ENCODE measurements around the gene CHURC1. TPM values are rescaled to one million over a fixed set of nuclear protein-coding genes. Genes with fewer than 3 reads are reported as not detected.
A peak's percentile ranks its signal among the peaks of the same experiment; 100 is the strongest.

CHURC1 gene
- total and polyA plus RNA-seq, 2 of the 4 experiments (the other 2 are of a cell fraction) = 38.0 to 69.5 TPM

- no peak overlapping the region for H3K56ac ChIP-seq (ENCODE audit: extremely low read depth, insufficient read depth, low read length)
- H2BK20ac ChIP-seq (ENCODE audit: low read depth, low read length) = no peak overlapping the region
- H4K5ac ChIP-seq (ENCODE audit: low read depth, low read length) = no peak overlapping the region
- no peaks in the 10 kb centered on the region; the same call in 1 of the 2 replicates for H3K9me1 ChIP-seq (ENCODE audit: insufficient read depth, low read length)
- H3K79me1 ChIP-seq (ENCODE audit: low read depth in 1 of 2, low read length in 2 of 2) = no peaks in the 10 kb centered on the region
- peak overlapping the region; percentile 13 for H2AK9ac ChIP-seq (replicated peaks; ENCODE audit: low read depth, low read length, poor library complexity)
- no peak overlapping the region for H2BK120ac ChIP-seq (ENCODE audit: low read depth, low read length)
- H4K8ac ChIP-seq (ENCODE audit: low read depth in 2 of 2, low read length in 2 of 2) = no peak overlapping the region
- 54% methylated on average over 2 of the region's 5 CpGs; no CpG with 5 or more reads in 1 of the 2 experiments for WGBS, 2 experiments (ENCODE audit: extremely low coverage in 2 of 2, insufficient read length in 1 of 2)
- no peak overlapping the region for H2BK5ac ChIP-seq (ENCODE audit: low read depth, low read length, poor library complexity, severe bottlenecking)
- H2AK5ac ChIP-seq (ENCODE audit: low read depth, low read length) = no peak overlapping the region
- no peak overlapping the region for H3K27ac ChIP-seq (ENCODE audit: insufficient read depth, low read length)
- H2AFZ ChIP-seq (replicated peaks; ENCODE audit: low read length, poor library complexity) = no peak overlapping the region
- dilution Hi-C loops (cut with HindIII; ENCODE audit: low sequenced_read_pairs, unreplicated experiment) (no loop called here), intact Hi-C loops (cut with micrococcal nuclease) (no loop called here), in situ Hi-C loops (cut with MboI; ENCODE audit: low sequenced_read_pairs) (no loop called here)
- no peak overlapping the region for H3K4ac ChIP-seq (ENCODE audit: low read depth, low read length)
- no peak overlapping the region for H3K23ac ChIP-seq (ENCODE audit: low read depth, low read length)
- no peaks in the 10 kb centered on the region for H3K27me3 ChIP-seq (ENCODE audit: control insufficient read depth, insufficient read depth, low read length)
- no peak overlapping the region for H3K18ac ChIP-seq (ENCODE audit: low read depth, low read length)
- no peak overlapping the region for H4K91ac ChIP-seq (ENCODE audit: insufficient read depth, low read depth, low read length)
- H3K36me3 ChIP-seq (ENCODE audit: control insufficient read depth, insufficient read depth, low read length) = no peaks in the 10 kb centered on the region
- H3K4me1 ChIP-seq (ENCODE audit: control insufficient read depth, insufficient read depth, low read length) = no peaks in the 10 kb centered on the region
- no peak overlapping the region for H3K4me3 ChIP-seq (ENCODE audit: insufficient read depth, low read depth, low read length)
- ChIA-PET CTCF (no interaction called here), POLR2A (ENCODE audit: unreplicated experiment) (no interaction called here)
- H3K14ac ChIP-seq (replicated peaks; ENCODE audit: low read depth, low read length) = no peak overlapping the region
- H3K9ac ChIP-seq (ENCODE audit: low read depth, low read length) = no peak overlapping the region
- no peaks in the 10 kb centered on the region for H3K9me3 ChIP-seq (ENCODE audit: control insufficient read depth, insufficient read depth, low read length)
- BruUV-seq (replicated peaks) = no TSS peak
- no peak overlapping the region for H2BK15ac ChIP-seq (ENCODE audit: low read depth, low read length)
- no peak overlapping the region for H3K4me2 ChIP-seq (ENCODE audit: low read depth, low read length)
- ATAC-seq (ENCODE audit: low read depth) (no peak), DNase-seq (no peak)
- TF ChIP-seq FOS (IDR thresholded peaks at IDR 0.05; ENCODE audit: low read depth, low read length) (no peak), MAFK (IDR thresholded peaks at IDR 0.05; ENCODE audit: low read depth, low read length) (no peak), RAD21 (IDR thresholded peaks at IDR 0.05; ENCODE audit: low read length) (no peak), ELK1 (IDR thresholded peaks at IDR 0.05; ENCODE audit: borderline replicate concordance, low read depth, low read length) (no peak), POLR2A (IDR thresholded peaks at IDR 0.05; ENCODE audit: low read depth, low read length) (no peak), CTCF (conservative IDR thresholded peaks at IDR 0.05; ENCODE audit: low read depth, low read length) (no peak), NFE2L2 (IDR thresholded peaks at IDR 0.05; ENCODE audit: low read depth, low read length) (no peak), USF2 (IDR thresholded peaks at IDR 0.05; ENCODE audit: low read depth, low read length) (no peak), RCOR1 (IDR thresholded peaks at IDR 0.05; ENCODE audit: insufficient replicate concordance, low read length) (no peak), CHD1 (IDR thresholded peaks at IDR 0.05; ENCODE audit: low read depth, low read length) (no peak), MXI1 (IDR thresholded peaks at IDR 0.05; ENCODE audit: borderline replicate concordance, low read depth, low read length) (no peak)
- no peaks in the 10 kb centered on the region for H4K20me1 ChIP-seq (ENCODE audit: insufficient read depth, low read length)
Measured at GRCh38 chr14:64960762-64961276, 46.6 kb downstream of the CHURC1 start.
